MM.1S (cell line): ENCODE results near the gene ZNF516.
A peak's percentile ranks its signal among the peaks of the same experiment; 100 is the strongest.

Experiments used
- DNase-seq: peaks from one replicate; pipeline ENCODE4 v3.0.0-alpha.2; 2015
- H2AFZ ChIP-seq: fragments of 300-600 bp; sonication (generic); 2 replicates; pipeline ENCODE4 v1.6.0; 2016; ENCODE audit warnings: antibody characterized with exemption, low read length
- H3F3A ChIP-seq: fragments of 300-600 bp; sonication (generic); 2 replicates; pipeline ENCODE4 v1.6.1; 2016; ENCODE audit warnings: mild to moderate bottlenecking, antibody characterized with exemption, low read length, moderate library complexity, mixed read lengths; ENCODE audit not compliant: insufficient read depth
- H3K27ac ChIP-seq: fragments of 300-600 bp; sonication (generic); 2 replicates; pipeline ENCODE4 v1.5.1; 2016; ENCODE audit warnings: mild to moderate bottlenecking, low read length
- H3K27me3 ChIP-seq: fragments of 300-600 bp; sonication (generic); replicated peaks from 2 replicates; pipeline ENCODE4 v1.6.0; 2016; ENCODE audit warnings: low read length; ENCODE audit not compliant: insufficient read depth
- H3K36me3 ChIP-seq: fragments of 300-600 bp; sonication (generic); replicated peaks from 2 replicates; pipeline ENCODE4 v1.6.1; 2016; ENCODE audit warnings: mild to moderate bottlenecking, low read length, mixed read lengths; ENCODE audit not compliant: insufficient read depth
- H3K4me1 ChIP-seq: fragments of 300-600 bp; sonication (generic); 2 replicates; pipeline ENCODE4 v1.6.1; 2016; ENCODE audit warnings: low read length, mixed read lengths
- H3K4me2 ChIP-seq: fragments of 300-600 bp; sonication (generic); 2 replicates; pipeline ENCODE4 v1.6.0; 2016; ENCODE audit warnings: low read depth, low read length
- H3K4me3 ChIP-seq: fragments of 300-600 bp; sonication (generic); 2 replicates; pipeline ENCODE4 v1.5.1; 2016; ENCODE audit warnings: low read length, mixed read lengths
- H3K79me2 ChIP-seq: fragments of 300-600 bp; sonication (generic); 2 replicates; pipeline ENCODE4 v1.6.1; 2016; ENCODE audit warnings: mixed run types, low read length, mixed read lengths
- H3K9ac ChIP-seq: fragments of 300-600 bp; sonication (generic); 2 replicates; pipeline ENCODE4 v1.6.1; 2016; ENCODE audit warnings: low read length, mixed read lengths
- H3K9me2 ChIP-seq: fragments of 300-600 bp; sonication (generic); replicated peaks from 2 replicates; pipeline ENCODE4 v1.6.1; 2016; ENCODE audit warnings: mild to moderate bottlenecking, low read length, mixed read lengths; ENCODE audit not compliant: insufficient read depth
- H3K9me3 ChIP-seq: fragments of 300-600 bp; sonication (generic); replicated peaks from 2 replicates; pipeline ENCODE4 v1.6.1; 2016; ENCODE audit warnings: mild to moderate bottlenecking, low read length, mixed read lengths; ENCODE audit not compliant: insufficient read depth
- H4K20me1 ChIP-seq: fragments of 300-600 bp; sonication (generic); 2 replicates; pipeline ENCODE4 v1.6.1; 2016; ENCODE audit warnings: mild to moderate bottlenecking, low read length, moderate library complexity, mixed read lengths; ENCODE audit not compliant: insufficient read depth
- EZH2 ChIP-seq: fragments of 300-600 bp; sonication (generic); optimal IDR thresholded peaks from 2 replicates; pipeline ENCODE3; 2017; ENCODE audit warnings: low read depth, mild to moderate bottlenecking, antibody characterized with exemption, low read length, mixed read lengths
- EZH2phosphoT487 ChIP-seq: fragments of 300-600 bp; sonication (generic); IDR thresholded peaks from 2 replicates; pipeline ENCODE4 v1.6.1; 2018; ENCODE audit warnings: antibody characterized with exemption, low read length
- TF ChIP-seq, protein P1 (sequence below): fragments of 300-600 bp; sonication (generic); IDR thresholded peaks from 2 replicates; pipeline ENCODE4 v1.5.1; 2016; ENCODE audit warnings: antibody characterized with exemption, low read length, mixed read lengths

Gene ZNF516

DNA sequence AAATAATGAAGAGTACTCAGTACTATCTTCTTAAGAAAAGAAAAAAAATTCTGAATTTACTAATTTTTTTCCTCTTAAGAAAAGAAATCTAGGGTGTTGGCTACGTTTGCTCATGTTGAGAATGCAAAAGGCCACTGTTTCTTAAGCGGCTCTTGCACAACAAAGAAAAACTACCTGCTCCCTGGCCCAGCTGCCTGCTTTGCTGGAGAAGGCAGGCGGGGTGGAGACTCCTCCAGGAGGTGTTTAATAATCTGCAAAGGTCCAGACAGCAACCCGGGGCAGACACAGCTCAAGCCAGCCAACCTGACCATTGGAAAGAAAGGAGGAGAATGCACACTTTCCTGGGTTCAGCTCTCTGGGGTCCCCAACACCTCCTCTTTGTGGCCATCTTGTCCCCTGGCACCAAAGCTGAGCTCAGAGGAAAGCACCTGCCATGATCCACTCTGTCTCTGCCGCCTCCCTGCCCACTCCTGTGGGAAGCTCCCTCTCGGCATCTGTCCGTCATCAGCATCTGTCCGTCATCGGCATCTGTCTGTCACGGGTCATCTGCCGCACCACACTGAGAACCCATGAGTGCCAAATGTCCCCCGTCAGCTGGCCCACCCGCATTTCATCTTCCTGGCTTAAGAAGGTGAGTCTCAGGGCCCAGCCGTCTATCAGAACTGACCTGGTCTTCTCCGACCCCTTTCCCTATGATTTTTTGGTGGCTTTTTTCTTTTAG lies 11.9 kb downstream of the ZNF516 start:
- H3K27ac ChIP-seq, result no peak overlapping the region
- no peaks in the 10 kb centered on the region for H3K9me3 ChIP-seq
- H3F3A ChIP-seq, result no peaks in the 10 kb centered on the region
- H4K20me1 ChIP-seq, result no peaks in the 10 kb centered on the region
- TF ChIP-seq EZH2 (no peak), EZH2phosphoT487 (no peak)
- TF ChIP-seq, protein P1, sequence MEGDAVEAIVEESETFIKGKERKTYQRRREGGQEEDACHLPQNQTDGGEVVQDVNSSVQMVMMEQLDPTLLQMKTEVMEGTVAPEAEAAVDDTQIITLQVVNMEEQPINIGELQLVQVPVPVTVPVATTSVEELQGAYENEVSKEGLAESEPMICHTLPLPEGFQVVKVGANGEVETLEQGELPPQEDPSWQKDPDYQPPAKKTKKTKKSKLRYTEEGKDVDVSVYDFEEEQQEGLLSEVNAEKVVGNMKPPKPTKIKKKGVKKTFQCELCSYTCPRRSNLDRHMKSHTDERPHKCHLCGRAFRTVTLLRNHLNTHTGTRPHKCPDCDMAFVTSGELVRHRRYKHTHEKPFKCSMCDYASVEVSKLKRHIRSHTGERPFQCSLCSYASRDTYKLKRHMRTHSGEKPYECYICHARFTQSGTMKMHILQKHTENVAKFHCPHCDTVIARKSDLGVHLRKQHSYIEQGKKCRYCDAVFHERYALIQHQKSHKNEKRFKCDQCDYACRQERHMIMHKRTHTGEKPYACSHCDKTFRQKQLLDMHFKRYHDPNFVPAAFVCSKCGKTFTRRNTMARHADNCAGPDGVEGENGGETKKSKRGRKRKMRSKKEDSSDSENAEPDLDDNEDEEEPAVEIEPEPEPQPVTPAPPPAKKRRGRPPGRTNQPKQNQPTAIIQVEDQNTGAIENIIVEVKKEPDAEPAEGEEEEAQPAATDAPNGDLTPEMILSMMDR, result no peak
- H3K27me3 ChIP-seq, result no peaks in the 10 kb centered on the region
- H3K4me1 ChIP-seq, result no peaks in the 10 kb centered on the region
- H3K4me2 ChIP-seq, result no peak overlapping the region
- H3K9me2 ChIP-seq, result no peaks in the 10 kb centered on the region
- no peak overlapping the region for H3K4me3 ChIP-seq
- DNase-seq, result no peak
- no peak overlapping the region for H3K9ac ChIP-seq
- 0 out of 2 replicates have a peak, but pooled peaks cover 4% of the 10 kb centered on the region for H3K79me2 ChIP-seq
- H2AFZ ChIP-seq, result no peak overlapping the region
- no peaks in the 10 kb centered on the region for H3K36me3 ChIP-seq

DNA sequence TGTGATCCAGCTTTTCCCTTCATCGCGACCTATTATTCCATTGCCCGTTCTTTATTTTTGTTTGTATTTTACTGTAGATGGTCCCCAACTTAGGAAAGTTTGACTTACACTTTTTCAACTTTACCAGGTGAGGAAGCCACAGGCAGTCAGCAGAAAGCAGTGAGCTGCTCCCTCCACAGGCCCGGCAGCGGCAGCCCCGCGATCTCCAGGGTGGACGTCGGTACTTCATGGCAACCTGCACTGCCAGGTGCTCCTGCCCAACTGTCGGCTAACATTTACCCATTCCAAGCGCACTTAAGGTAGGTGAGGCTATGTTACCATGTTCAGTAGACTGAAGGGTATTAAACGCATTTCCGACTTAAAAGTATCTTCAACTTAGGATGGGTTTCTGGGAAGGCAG lies 12.8 kb downstream of the ZNF516 start:
- Histone ChIP-seq H3K4me3 (no peak overlapping the region), H3K9me3 (no peaks in the 10 kb centered on the region), H3K4me1 (no peaks in the 10 kb centered on the region), H3K27ac (no peak overlapping the region), H3K9ac (no peak overlapping the region), H3F3A (no peaks in the 10 kb centered on the region), H3K4me2 (no peak overlapping the region), H3K27me3 (no peaks in the 10 kb centered on the region), H2AFZ (no peak overlapping the region), H3K9me2 (no peaks in the 10 kb centered on the region), H3K36me3 (no peaks in the 10 kb centered on the region), H4K20me1 (no peaks in the 10 kb centered on the region), H3K79me2 (no peaks in the 10 kb centered on the region)
- DNase-seq, result no peak
- TF ChIP-seq EZH2phosphoT487 (no peak), EZH2 (no peak)
- TF ChIP-seq, protein P1, result no peak

DNA sequence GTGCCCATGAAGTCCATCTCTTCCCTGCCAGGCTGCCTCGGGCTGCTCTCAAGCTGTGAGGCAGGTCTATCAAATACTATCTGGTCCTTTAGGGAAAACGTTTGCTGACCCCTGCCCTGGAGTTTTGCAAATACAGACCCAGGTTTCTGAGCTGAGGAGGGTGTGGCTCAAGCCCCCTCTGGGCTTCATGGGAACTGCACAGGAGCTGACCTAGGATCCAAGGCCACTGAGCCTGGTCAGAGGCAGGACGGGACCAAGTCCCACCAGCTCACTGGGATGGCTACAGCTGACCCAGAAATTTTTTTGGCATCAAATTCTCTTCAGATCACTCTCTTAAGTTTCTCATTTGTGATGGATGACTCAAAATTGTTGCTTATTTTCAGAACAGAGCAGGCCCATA lies 14.1 kb downstream of the ZNF516 start:
- no peaks in the 10 kb centered on the region for H3K79me2 ChIP-seq
- H2AFZ ChIP-seq, result no peak overlapping the region
- no peaks in the 10 kb centered on the region for H3K9me3 ChIP-seq
- H3K4me2 ChIP-seq, result no peak overlapping the region
- no peaks in the 10 kb centered on the region for H3K9me2 ChIP-seq
- no peaks in the 10 kb centered on the region for H3K27me3 ChIP-seq
- DNase-seq, result no peak
- no peaks in the 10 kb centered on the region for H3F3A ChIP-seq
- H3K4me3 ChIP-seq, result no peak overlapping the region
- H4K20me1 ChIP-seq, result no peaks in the 10 kb centered on the region
- H3K36me3 ChIP-seq, result no peaks in the 10 kb centered on the region
- no peak overlapping the region for H3K9ac ChIP-seq
- H3K27ac ChIP-seq, result no peak overlapping the region
- H3K4me1 ChIP-seq, result no peaks in the 10 kb centered on the region
- TF ChIP-seq EZH2, result no peak
- TF ChIP-seq EZH2phosphoT487, result no peak
- TF ChIP-seq, protein P1, result 0 out of 2 replicates have a peak, but pooled peaks have one; percentile 6
